HG03442 (cell line): ENCODE data around the gene COL5A3.
"Not testable (repeated sequence)": the region's sequence is repeated elsewhere in the genome, so short reads cannot be mapped to it uniquely, and the experiment has no call there.

Experiments
- ATAC-seq: cut with Tn5 transposase; IDR thresholded peaks from one replicate; pipeline ENCODE4 v1.9.1; 2021; ENCODE audit warnings: mild to moderate bottlenecking, moderate library complexity; ENCODE audit not compliant: unreplicated experiment

COL5A3 gene

GRCh38 chr19:9940778-9941177, 69.5 kb downstream of the COL5A3 start:
- ATAC-seq: no peak

- ATAC-seq: no peak
These were observed 70.9 kb downstream of the COL5A3 start for GRCh38 chr19:9939301-9939913.

GRCh38 chr19:9937001-9937411, 73.3 kb downstream of the COL5A3 start:
- ATAC-seq: no peak

- ATAC-seq: no peak
These were observed 73.8 kb downstream of the COL5A3 start, which contains the start of gene OLFM2 for GRCh38 chr19:9936326-9937000. Gene OLFM2, minus strand, starts transcription at chr19:9936515. Its CDS starts 149 bp downstream, at chr19:9936366.

GRCh38 chr19:9935506-9936325, 74.6 kb downstream of the COL5A3 start:
- ATAC-seq: no peak

GRCh38 chr19:9934132-9934950, 76.0 kb downstream of the COL5A3 start:
- ATAC-seq: no peak

- ATAC-seq: no peak
These were observed 77.5 kb downstream of the COL5A3 start for GRCh38 chr19:9932835-9933234.

GRCh38 chr19:9931629-9932028, 78.7 kb downstream of the COL5A3 start:
- ATAC-seq: no peak

- no peak for ATAC-seq
These were observed 86.9 kb downstream of the COL5A3 start for GRCh38 chr19:9923440-9923839.

GRCh38 chr19:9922782-9923379, 87.4 kb downstream of the COL5A3 start:
- ATAC-seq: not testable (repeated sequence)

- ATAC-seq: no peak
These were observed 93.0 kb downstream of the COL5A3 start for GRCh38 chr19:9917321-9917720.

- no peak for ATAC-seq
These were observed 93.6 kb downstream of the COL5A3 start for GRCh38 chr19:9916719-9917118.

GRCh38 chr19:9914315-9915207, 95.7 kb downstream of the COL5A3 start:
- ATAC-seq: peak; percentile 57

- no peak for ATAC-seq
These were observed 96.3 kb downstream of the COL5A3 start for GRCh38 chr19:9914001-9914314.

GRCh38 chr19:9913237-9914000, 96.9 kb downstream of the COL5A3 start:
- ATAC-seq: no peak

GRCh38 chr19:9912551-9913236, 97.6 kb downstream of the COL5A3 start:
- no peak for ATAC-seq

- no peak for ATAC-seq
These were observed 98.6 kb downstream of the COL5A3 start for GRCh38 chr19:9911524-9912185.

- ATAC-seq: no peak
These were observed 99.7 kb downstream of the COL5A3 start for GRCh38 chr19:9910625-9911024.
